Common myeloid progenitor, CD34-positive (primary cell): ENCODE data around the gene MCAM.

Experiments used
- CTCF ChIA-PET: fragments of 350-600 bp; sonication (Branson Sonifier 250); formaldehyde crosslinking; loops from one replicate; lab custom pipeline; 2021; ENCODE audit warnings: antibody characterized with exemption; lab: Charles Lee
- POLR2A ChIA-PET: fragments of 350-600 bp; sonication (Branson Sonifier 250); formaldehyde crosslinking; loops from one replicate; lab custom pipeline; 2021; ENCODE audit warnings: antibody characterized with exemption; lab: Charles Lee
- DNase-seq, 3 donors: peaks; one replicate each; pipeline versions ENCODE4 v3.0.0 to v3.0.0-alpha.2; 2013
- H3K27ac ChIP-seq, 2 experiments: 1 replicate in 1 of 2; 2 replicates in 1 of 2; pipeline ENCODE4 v1.7.0; 2013; ENCODE audit warnings: inconsistent platforms in 2 of 2, low read length in 2 of 2, mild to moderate bottlenecking in 2 of 2, low read depth in 1 of 2, moderate library complexity in 1 of 2; ENCODE audit not compliant: severe bottlenecking in 2 of 2, insufficient read depth in 1 of 2, poor library complexity in 1 of 2
- H3K27me3 ChIP-seq, 5 experiments: replicated peaks in 2 of 5; 1 replicate in 3 of 5; 2 replicates in 2 of 5; pipeline versions ENCODE4 v1.6.1 to v1.7.0; 2013; ENCODE audit warnings: low read length in 4 of 5, mild to moderate bottlenecking in 2 of 5, moderate library complexity in 2 of 5, inconsistent platforms in 1 of 5; ENCODE audit not compliant: insufficient read depth in 5 of 5, control insufficient read depth in 4 of 5
- H3K36me3 ChIP-seq, 4 experiments: 1 replicate in 2 of 4; 2 replicates in 2 of 4; pipeline versions ENCODE4 v1.6.1 to v1.7.0; 2013; ENCODE audit warnings: low read length in 3 of 4, control low read depth in 1 of 4, mild to moderate bottlenecking in 1 of 4; ENCODE audit not compliant: control insufficient read depth in 4 of 4, insufficient read depth in 4 of 4
- H3K4me1 ChIP-seq, 4 experiments: 1 replicate in 3 of 4; 2 replicates in 1 of 4; pipeline versions ENCODE4 v1.6.1 to v1.7.1; 2013; ENCODE audit warnings: low read length in 3 of 4, mild to moderate bottlenecking in 3 of 4, control low read depth in 1 of 4, inconsistent platforms in 1 of 4, moderate library complexity in 1 of 4; ENCODE audit not compliant: control insufficient read depth in 4 of 4, insufficient read depth in 4 of 4; ENCODE audit errors: control extremely low read depth in 1 of 4
- H3K4me3 ChIP-seq, 7 experiments: 1 replicate in 4 of 7; 2 replicates in 3 of 7; pipeline versions ENCODE4 v1.5.1 to v1.7.0; 2013; ENCODE audit warnings: mild to moderate bottlenecking in 7 of 7, low read length in 6 of 7, moderate library complexity in 6 of 7, inconsistent platforms in 2 of 7, low read depth in 2 of 7, control low read depth in 1 of 7; ENCODE audit not compliant: insufficient read depth in 4 of 7, control insufficient read depth in 1 of 7; ENCODE audit errors: extremely low read depth in 1 of 7
- H3K9me3 ChIP-seq, 5 experiments: 1 replicate in 4 of 5; 2 replicates in 1 of 5; pipeline versions ENCODE4 v1.6.1 to v1.7.1; 2013; ENCODE audit warnings: low read length in 4 of 5, mild to moderate bottlenecking in 2 of 5, inconsistent platforms in 1 of 5, low read depth in 1 of 5, moderate library complexity in 1 of 5; ENCODE audit not compliant: control insufficient read depth in 4 of 5, insufficient read depth in 2 of 5; ENCODE audit errors: control extremely low read depth in 1 of 5
- WGBS: methylation state at CpG from one replicate; pipeline ENCODE4 v1.1.5; 2013; ENCODE audit not compliant: insufficient coverage; 5-methylcytosine and 5-hydroxymethylcytosine counted together

Gene MCAM

DNA sequence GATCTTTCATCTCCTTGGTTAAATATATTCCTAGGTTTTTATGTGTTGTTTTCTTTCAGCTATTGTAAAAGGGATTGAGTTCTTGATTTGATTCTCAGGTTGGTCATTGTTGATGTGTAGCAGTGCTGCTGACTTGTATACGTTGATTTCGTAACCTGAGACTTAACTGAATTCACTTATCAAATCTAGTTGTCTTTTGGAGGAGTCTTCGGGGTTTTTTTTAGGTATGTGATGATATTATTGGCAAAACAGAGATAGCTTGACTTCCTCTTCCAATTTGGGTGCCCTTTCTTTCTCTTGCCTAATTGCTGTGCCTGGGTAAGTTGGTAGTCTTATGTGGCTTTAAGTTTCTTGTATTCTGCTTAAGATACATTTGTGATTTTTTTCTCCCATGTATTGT, 57.9 kb downstream of the MCAM start:
- Histone ChIP-seq H3K27ac (no peak overlapping the region), H3K4me3 (no peak overlapping the region), H3K36me3 (peaks cover 0 to 3% (median 1%) of the 10 kb centered on the region in 4 experiments), H3K9me3 (no peaks in the 10 kb centered on the region), H3K4me1 (peaks cover 18 to 43% (median 22%) of the 10 kb centered on the region in 4 experiments), H3K27me3 (no peaks in the 10 kb centered on the region)
- ChIA-PET CTCF (interaction anchor here (1.0 to 1.5 kb wide), 5 partner anchors 10 to 90 kb away, joined by 3 to 4 read pairs (median 3); partner anchors contain the start of gene CBL), POLR2A (no interaction called here)
- no peak for DNase-seq
- WGBS: no CpG with 5 or more reads among the region's 3 CpGs
